ENCODE results near the gene RGS10. TPM values are rescaled to one million over a fixed set of nuclear protein-coding genes. Genes with fewer than 3 reads are reported as not detected.
A peak's percentile ranks its signal among the peaks of the same experiment; 100 is the strongest.

Gene RGS10
- total and polyA plus RNA-seq, 9 of the 15 experiments (the other 6 are each of a cell fraction or from before 2014, with no cell fraction given), result 31.9 to 123 (median 62.1) TPM

DNA sequence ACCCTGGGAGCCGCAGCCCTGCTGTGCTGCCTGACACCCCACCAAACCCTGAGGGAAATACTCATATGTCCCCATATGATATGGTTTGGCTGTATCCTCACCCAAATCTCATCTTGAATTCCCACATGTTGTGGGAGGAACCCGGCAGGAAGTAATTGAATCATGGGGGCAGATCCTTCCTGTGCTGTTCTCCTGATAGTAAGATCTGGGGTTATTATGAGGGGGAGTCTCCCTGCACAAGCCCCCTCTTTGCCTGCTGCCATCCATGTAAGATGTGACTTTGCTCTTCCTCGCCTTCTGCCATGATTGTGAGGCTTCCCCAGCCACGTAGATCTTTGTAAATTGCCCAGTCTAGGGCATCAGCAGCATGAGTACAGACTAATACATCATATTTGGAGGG is 68.7 kb downstream of the RGS10 start (continued):
- peak; percentile 97 for TF ChIP-seq ZNF431 (CRISPR knock-in tag; IDR thresholded peaks at IDR 0.05)
- TF ChIP-seq CREB1 (IDR thresholded peaks at IDR 0.05), result no peak
- TF ChIP-seq CREB1 (CRISPR knock-in tag; IDR thresholded peaks at IDR 0.05), result no peak

DNA sequence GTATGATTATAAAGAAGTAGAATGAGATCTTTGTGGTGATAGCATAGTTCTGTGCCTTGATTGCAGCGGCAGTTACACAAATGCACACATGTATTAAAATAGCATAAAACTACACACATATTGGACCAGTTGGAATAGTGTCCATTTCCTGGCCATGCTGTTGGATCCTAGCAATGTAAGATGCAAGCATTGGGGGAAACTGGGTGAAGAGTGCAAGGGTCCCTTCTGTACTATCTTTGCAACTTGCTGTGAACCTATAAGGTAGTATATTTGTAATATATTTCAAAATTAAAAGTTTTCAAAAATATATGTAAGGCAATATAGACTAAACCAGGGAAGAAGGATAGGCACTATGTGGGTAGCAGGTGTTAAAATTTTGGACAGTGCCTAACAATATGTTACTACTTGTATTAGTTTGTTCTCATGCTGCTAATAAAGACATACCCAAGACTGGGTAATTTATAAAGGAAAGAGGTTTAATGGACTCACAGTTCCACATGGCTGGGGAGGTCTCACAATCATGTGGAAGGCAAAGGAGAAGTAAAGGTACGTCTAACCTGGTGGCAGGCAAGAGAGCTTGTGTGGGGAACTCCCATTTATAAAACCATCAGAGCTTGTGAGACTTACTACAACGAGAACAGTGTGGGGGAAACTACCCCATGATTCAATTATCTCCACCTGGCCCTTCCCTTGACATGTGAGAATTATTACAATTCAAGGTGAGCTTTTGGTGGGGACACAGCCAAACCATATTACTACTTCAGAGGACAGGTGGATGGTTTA is 71.4 kb downstream of the RGS10 start:
- no peak overlapping the region for H3K9ac ChIP-seq (ENCODE audit: insufficient read depth in 1 of 2, low read depth in 2 of 2, low read length in 2 of 2)
- H2AFZ ChIP-seq (ENCODE audit: low read depth, low read length), result no peak overlapping the region
- BruUV-seq (replicated peaks), result no TSS peak
- no peak overlapping the region for H3K4me3 ChIP-seq
- ATAC-seq (no peak), DNase-seq (ENCODE audit: extremely low read depth in 1 of 4, low spot score in 3 of 4) (no peak), FAIRE-seq (no peak)
- H3K9me3 ChIP-seq (replicated peaks; ENCODE audit: control insufficient read depth, insufficient read depth, low read depth, low read length), result peaks cover 3% of the 10 kb centered on the region
- H3K79me2 ChIP-seq (ENCODE audit: control insufficient read depth, insufficient read depth, low read length), result no peaks in the 10 kb centered on the region
- no peaks in the 10 kb centered on the region for H3K9me1 ChIP-seq (ENCODE audit: control insufficient read depth, insufficient read depth, low read length)
- no peak overlapping the region for H3K27ac ChIP-seq (ENCODE audit: extremely low read depth, low read depth, low read length)
- WGBS (ENCODE audit: insufficient coverage, low coverage, missing lambda C conversion rate), result 0% methylated on average over 3 of the region's 3 CpGs
- intact Hi-C loops (cut with micrococcal nuclease) (no loop called here), in situ Hi-C loops (cut with MboI) (no loop called here)
- no peak overlapping the region for H3K4me2 ChIP-seq (ENCODE audit: insufficient read depth, low read length)
- POLR2A ChIA-PET, result no interaction called here
- peaks cover 4 to 5% of the 10 kb centered on the region in 2 experiments; a peak in 3 of 5 replicates for H3K4me1 ChIP-seq (replicated peaks in 1 of 2; ENCODE audit: control insufficient read depth in 2 of 2, insufficient read depth in 2 of 2, low read length in 2 of 2)
- H3K27me3 ChIP-seq (ENCODE audit: control insufficient read depth in 2 of 2, insufficient read depth in 2 of 2, low read length in 2 of 2), result peaks cover 2 to 16% of the 10 kb centered on the region in 2 experiments; a peak in 2 of 5 replicates
- CTCF ChIA-PET (ENCODE audit: low intra/inter-chr PET ratio), result no interaction called here
- no peaks in the 10 kb centered on the region for H4K20me1 ChIP-seq (replicated peaks; ENCODE audit: control insufficient read depth, insufficient read depth, low read length)
- TF ChIP-seq KHSRP (IDR thresholded peaks at IDR 0.05) (no peak), PRPF4 (IDR thresholded peaks at IDR 0.05; ENCODE audit: insufficient read depth, low read depth, low read length, poor library complexity, severe bottlenecking) (no peak), TBL1XR1 (IDR thresholded peaks at IDR 0.05; ENCODE audit: low read length in 2 of 2) (no peak), EP300 (IDR thresholded peaks at IDR 0.05; ENCODE audit: low read length) (no peak), TCF3 (CRISPR knock-in tag; IDR thresholded peaks at IDR 0.05) (no peak), ZNF12 (CRISPR knock-in tag; IDR thresholded peaks at IDR 0.05) (no peak)
- H3K36me3 ChIP-seq (ENCODE audit: control insufficient read depth, insufficient read depth, low read length), result no peaks in the 10 kb centered on the region
